GM18517 (cell line): ENCODE data around the gene PDIA4.
A peak's percentile ranks its signal among the peaks of the same experiment; 100 is the strongest.
"Not testable (repeated sequence)": the region's sequence is repeated elsewhere in the genome, so short reads cannot be mapped to it uniquely, and the experiment has no call there.

Experiments
- ATAC-seq: cut with Tn5 transposase; IDR thresholded peaks from one replicate; pipeline ENCODE4 v1.9.1; 2021; ENCODE audit warnings: mild to moderate bottlenecking, moderate library complexity; ENCODE audit not compliant: unreplicated experiment

The PDIA4 gene

GRCh38 chr7:149004405-149005370, 23.6 kb downstream of the PDIA4 start:
- ATAC-seq: no peak

- no peak for ATAC-seq
Observed at GRCh38 chr7:149003560-149004305, 24.6 kb downstream of the PDIA4 start.

- no peak for ATAC-seq
Observed at GRCh38 chr7:149003018-149003417, 25.3 kb downstream of the PDIA4 start.

GRCh38 chr7:149002604-149003003, 25.7 kb downstream of the PDIA4 start:
- ATAC-seq: no peak

- no peak for ATAC-seq
Observed at GRCh38 chr7:149001427-149002068, 26.8 kb downstream of the PDIA4 start.

- no peak for ATAC-seq
Observed at GRCh38 chr7:149000961-149001360, 27.3 kb downstream of the PDIA4 start.

- ATAC-seq: no peak
Observed at GRCh38 chr7:148999192-148999591, 29.1 kb downstream of the PDIA4 start.

GRCh38 chr7:148997497-148997896, 30.8 kb downstream of the PDIA4 start:
- no peak for ATAC-seq

DNA sequence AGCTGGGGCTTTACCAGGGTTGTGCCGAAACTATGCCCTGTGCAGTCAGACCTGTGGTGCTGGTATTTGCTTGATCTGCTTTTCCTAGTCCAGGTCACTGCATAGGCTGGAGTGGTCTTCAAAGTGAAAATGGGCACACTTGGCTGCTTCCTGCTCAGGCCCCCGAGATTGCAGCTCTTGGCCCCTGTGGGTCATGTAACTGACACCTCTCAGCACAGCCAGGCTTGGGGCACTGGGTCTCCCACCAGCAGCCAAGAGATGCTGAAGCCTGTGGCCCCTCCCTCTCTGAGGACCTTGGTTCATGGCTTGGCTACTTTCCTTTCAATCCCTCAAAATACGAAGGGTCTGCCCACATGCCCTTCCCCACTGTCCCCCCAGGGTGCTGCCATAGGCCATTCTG, 33.7 kb downstream of the PDIA4 start:
- no peak for ATAC-seq

- ATAC-seq: no peak
Observed at GRCh38 chr7:148993193-148993592, 35.1 kb downstream of the PDIA4 start.

DNA sequence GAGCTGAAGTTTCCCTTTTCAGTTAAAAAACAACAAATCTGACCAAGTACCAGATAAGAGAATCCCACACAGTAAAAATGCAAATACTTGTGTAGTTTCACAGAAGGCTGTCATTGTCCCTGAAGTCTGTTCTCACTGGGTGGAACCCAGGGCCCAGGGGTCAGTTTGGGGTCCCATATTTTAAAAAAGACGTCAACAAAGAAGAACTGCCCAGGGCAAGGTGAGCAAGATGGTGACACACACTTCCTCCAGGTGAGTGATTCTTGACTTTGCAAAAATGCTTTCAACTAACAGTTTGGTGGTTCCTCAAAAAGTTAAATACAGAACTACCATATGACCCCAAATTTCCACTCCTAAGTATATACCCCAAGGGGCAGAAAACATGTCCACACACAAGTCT, 36.8 kb downstream of the PDIA4 start:
- ATAC-seq: no peak

DNA sequence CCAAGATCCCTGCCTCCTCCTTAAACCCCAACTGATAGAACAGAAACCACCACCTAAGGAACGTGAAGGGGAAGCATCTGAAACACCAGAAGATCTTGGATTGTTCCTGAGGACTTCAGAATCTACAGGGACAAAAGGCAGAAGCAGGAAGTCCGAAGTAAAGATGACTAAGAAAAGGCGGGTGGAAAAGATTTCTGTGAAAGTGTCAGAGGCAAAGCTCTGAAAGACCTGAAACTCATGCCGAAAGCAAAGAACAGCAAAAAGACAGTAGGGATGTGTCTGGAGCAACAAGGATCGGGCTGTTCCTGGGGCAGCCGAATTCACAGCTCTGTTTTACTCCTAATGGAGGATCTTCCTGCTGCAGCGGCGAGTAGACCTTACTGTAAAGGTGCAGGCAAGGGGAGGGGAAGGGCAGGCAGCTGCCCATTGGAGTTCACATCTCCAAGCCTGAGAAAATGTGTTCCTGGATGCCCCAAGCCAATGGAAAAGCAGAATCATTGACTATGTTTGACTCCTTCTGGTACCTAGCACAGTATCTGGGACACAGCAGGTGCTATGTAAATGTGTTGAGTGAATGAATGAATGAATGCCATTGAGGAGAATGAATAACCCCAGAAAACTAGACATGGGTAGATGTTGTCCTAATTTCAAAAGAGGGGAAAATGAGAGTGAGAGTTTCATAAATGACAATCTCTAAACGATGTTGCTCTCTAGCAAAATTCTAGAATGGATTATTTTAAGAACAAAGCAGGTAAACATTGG, 40.4 kb downstream of the PDIA4 start:
- no peak for ATAC-seq

- peak; percentile 87 for ATAC-seq
Observed at GRCh38 chr7:148987010-148987750, 41.1 kb downstream of the PDIA4 start.

GRCh38 chr7:148986742-148987009, 41.6 kb downstream of the PDIA4 start:
- ATAC-seq: no peak

- ATAC-seq: peak; percentile 56
Observed at GRCh38 chr7:148983200-148984146, 44.8 kb downstream of the PDIA4 start.

DNA sequence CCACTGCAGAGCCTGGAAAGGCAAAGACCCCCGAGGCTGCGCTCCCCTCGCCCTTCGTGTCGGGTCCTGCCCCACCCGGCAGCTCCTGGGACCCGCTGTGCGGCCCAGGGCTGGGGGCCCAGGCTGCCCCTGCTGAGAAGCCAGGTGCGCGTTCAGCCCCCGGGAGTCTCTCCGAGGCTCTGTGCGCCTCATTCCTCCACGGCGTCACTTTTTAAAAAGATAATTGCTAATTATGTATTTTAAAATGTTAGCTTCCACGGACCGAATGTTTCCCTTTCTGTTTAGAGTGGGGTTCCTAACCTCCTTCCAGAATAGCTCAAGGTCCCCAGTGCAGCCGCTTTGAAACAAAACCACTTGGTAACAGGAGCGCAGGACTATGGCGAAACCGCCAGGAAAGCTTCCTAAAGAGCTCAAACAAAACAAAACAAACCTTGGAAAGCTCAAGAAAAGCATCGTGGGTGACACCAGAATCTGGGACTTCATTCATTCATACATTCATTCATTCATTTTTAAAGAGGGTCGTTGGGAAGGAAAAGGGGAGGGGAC, 45.6 kb downstream of the PDIA4 start:
- no peak for ATAC-seq

- ATAC-seq: no peak
Observed at GRCh38 chr7:148979827-148980226, 48.5 kb downstream of the PDIA4 start.

DNA sequence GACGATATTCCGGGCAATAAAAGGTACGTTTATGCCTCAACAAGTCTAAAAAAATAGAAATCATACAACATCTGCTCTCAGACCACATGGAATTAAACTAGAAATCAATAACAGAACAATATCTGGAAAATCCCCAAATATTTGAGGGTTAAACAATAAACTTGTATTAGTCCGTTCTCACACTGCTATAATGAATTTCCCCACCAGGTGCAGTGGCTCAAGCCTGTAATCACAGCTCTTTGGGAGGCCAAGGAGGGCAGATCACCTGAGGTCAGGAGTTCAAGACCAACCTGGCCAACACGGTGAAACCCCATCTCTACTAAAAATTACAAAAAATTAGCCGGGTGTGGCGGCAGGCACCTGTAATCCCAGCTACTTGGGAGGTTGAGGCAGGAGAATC, 49.2 kb downstream of the PDIA4 start:
- ATAC-seq: not testable (repeated sequence)

- ATAC-seq: no peak
Observed at GRCh38 chr7:148978091-148978490, 50.2 kb downstream of the PDIA4 start.
